GM21367 (cell line): Measurements from ENCODE around the gene HAAO.
A peak's percentile ranks its signal among the peaks of the same experiment; 100 is the strongest.

ENCODE experiments used
- ATAC-seq: cut with Tn5 transposase; IDR thresholded peaks from one replicate; pipeline ENCODE4 v1.9.1; 2021; ENCODE audit not compliant: unreplicated experiment

Gene HAAO

GRCh38 chr2:42813763-42814162, 21.4 kb upstream of the HAAO start:
- ATAC-seq, result no peak

DNA sequence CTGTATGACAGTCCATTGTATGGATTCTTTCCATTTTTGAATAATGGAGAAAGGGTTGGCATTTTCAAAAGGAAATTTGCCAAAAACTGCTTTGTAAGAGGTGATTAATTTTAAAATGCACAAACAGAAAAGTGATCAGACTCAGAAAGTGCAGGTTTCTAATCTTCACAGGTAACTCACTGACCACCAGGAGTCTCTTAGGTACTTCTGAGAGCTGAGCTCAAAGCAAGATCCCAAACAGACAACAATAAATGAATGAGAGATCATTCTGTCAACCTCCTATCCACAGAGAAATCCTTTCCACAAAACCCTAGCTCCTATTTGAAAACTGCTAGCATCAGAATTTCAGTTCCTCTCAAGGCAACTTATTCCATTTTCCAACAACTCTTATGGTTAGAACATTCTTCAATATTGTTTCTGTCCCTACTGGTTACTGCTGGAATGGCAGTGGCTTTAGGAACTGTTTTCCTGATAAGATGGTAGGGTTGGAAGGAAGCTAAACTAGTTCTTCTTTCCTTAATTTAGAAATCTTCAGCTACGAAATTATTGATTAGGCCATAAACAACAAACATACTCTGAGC, 20.6 kb upstream of the HAAO start:
- no peak for ATAC-seq

DNA sequence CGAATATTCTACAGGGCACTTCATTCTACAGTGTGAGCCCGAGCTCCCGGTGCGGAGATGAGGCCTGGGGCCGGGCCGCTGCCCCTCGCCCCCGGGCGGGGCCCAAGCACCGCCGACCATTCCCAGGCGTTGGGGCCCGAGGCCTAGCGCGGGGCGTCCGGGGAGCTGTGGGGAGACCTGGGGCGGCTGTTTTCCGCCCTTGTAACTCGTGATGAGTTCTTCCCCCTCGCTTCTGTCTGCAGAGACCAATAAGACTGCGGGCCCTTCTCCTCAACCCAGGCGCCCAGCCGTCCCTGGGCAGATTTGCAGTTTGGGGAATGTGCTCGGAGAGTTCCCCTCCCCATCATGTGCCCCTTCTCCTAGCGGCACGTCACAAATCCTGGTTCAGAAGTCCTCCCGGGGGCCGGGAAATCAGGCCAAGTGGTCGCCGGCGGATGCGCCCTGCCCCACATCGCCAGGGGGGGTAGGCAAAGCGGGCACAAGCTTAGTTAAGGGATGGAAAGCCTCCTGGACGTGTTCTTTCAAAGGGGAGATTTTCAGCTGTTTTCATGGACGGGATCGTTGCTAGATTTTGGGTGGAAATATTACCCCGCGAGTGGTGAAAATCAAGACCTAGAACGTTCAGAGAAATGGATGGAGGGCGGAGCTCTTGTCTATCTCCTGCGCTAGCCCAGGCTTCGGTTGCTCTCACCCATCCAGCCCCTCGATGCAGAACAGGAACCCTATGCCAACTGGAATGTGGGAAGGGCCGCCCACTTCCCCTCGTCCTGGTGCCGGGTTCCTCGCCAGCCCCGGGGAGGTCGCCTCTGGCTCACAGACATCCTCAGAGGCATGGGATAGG, 18.8 kb upstream of the HAAO start:
- peak; percentile 13 for ATAC-seq

- ATAC-seq, result peak; percentile 75
Observed at GRCh38 chr2:42810121-42810970, 18.0 kb upstream of the HAAO start.

DNA sequence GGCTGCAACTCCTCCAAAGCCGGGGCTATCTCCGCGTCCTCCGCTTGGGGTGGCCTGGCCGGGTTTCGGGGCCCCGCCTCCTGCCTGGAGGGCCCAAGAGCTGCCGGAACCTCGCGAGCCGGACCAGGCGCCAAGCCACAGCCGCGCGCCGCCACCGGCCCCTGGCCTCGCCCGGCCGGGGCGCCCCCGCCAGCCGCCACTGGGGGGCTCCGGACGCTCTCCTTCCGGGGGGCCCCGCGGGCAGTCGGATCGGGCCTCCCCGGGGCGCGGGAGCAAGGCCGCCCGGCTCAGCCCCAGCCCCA, 17.4 kb upstream of the HAAO start:
- no peak for ATAC-seq

- ATAC-seq, result no peak
Observed at GRCh38 chr2:42809131-42809818, 16.9 kb upstream of the HAAO start.

DNA sequence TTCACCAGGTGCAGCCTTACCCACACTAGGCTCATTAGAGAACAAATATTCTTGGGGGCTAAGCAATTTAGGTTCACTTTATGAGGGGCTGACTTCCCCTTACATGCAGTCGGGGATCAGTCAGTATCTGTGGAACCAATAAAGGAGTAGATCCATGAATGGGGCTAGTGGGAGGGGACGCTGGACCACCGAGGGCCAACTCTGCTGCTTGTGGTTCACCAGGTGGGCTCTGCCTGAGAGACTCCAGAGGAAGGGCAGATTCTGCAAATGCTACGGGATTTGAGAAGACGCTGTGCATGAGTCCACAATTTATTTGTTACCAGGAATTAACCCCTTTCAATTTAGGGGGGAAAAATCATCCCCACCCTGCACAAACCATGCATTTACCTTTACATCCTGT, 15.9 kb upstream of the HAAO start:
- ATAC-seq, result no peak

- no peak for ATAC-seq
Observed at GRCh38 chr2:42806786-42807185, 14.4 kb upstream of the HAAO start.

GRCh38 chr2:42804891-42805290, 12.5 kb upstream of the HAAO start:
- no peak for ATAC-seq

DNA sequence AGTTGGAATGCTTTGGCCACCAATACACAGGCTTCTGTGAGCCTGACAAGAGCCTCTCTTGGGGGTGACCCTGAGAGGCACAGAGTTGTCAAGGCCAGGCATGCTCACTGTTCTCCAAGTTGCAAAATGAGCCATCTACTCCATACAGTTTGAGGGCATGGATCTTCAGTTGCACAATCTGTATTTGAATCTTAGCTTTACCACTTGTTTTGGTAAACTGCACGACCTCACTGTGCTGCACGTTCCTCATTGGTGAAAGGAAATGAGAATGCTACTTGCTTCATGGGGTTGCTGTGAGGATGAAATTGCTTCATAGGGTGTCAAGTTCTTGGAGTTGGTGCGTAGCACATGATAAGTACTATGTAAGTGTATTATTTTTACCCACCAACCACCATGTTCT, 12.0 kb upstream of the HAAO start:
- no peak for ATAC-seq

DNA sequence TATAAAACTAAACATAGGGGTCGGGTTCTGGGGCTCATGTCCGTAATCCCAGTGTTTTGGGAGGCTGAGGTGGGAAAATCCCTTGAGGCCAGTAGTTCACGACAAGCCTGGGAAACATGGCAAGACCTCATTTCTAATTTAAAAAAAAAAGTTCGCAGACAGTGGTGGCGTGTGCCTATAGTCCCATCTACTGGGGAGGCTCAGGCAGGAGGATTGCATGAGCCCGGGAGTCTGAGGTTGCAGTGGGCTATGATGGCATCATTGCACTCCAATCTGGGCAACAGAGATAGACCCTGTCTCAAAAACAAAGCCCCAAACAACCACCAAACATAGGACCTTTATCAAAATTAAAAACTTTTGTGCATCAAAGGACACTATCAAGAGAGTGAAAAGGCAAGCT, 9.8 kb upstream of the HAAO start:
- no peak for ATAC-seq

DNA sequence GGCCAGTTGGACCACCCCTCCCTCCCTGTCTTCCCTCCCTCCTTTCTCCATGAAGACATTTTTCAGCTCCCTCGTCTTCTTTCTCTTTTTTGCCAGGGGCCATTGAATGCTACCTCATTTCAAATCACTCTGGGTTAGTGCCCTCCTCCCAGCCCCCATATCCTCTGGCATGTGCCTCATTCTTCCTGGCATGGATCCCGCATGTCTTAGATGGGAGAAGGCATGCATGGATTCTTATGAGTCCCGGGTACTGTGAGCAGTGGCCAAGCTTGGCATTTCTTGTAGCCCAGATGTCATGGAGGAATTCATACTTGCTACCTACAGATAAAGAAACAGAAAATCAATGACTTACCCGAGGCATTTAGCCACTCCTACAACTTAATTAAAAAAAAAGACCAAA, 9.0 kb upstream of the HAAO start:
- ATAC-seq, result no peak

DNA sequence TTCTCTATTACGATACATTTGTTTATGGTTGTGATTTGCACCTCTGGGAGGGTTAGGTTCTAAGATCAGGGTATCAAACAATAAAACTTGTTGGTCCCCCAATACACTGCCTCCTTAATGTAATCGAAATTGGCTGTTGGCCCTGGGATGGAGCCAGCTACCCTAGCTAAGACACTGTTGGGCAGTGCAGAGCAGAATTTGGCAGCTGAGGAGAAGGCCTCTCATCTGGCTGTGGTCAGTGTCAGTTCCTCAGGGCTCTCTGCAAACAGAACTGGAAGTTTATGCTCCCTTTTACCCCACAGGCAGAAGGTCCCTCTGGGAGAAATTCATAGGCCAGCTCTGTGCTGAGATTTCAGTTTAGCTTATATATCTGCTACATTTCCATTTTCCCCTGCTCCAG, 8.6 kb upstream of the HAAO start:
- ATAC-seq, result no peak

DNA sequence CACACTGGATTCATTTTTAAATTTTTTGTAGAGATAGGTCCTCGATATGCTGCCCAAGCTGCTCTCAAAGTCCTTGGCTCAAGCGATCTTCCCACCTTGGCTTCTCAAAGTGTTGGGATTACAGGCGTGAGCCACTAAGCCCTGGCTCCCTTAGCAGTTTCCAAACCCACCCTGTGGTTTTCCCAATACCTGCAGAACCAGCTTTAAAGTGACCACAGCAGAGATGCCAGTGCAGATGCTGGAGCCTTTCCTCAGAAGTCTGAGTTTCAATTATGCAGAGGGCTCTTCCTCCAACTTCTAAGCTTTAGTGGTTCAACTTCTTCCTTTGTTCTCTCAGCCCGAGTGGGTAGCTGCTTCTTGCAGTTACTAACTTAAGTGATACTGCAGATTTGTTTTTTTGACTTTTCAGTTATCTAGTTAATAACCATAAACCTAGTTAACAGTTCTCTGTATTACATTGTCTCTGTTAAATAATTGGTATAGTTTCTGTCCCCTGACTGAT, 8.1 kb upstream of the HAAO start:
- ATAC-seq, result no peak

DNA sequence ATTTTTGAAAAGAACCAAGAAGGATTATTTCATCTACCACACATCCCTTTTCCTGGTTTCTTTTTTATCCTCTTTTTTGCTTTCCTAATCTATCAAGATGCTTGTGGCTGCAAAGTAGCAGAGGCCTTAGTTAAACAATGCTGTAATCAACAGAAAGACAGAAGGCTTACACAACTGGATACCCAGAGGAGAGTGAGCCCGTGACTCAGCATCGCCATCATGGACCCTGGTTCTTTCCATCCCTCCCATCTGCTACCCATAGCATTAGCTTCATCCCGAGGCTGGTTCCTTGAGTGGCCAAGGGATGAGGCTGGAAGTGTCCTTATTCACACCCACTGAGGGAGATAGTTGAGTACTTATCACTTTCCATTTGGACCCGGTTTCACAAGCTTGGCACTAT, 7.5 kb upstream of the HAAO start:
- no peak for ATAC-seq

- ATAC-seq, result no peak
Observed at GRCh38 chr2:42797281-42797680, 4.9 kb upstream of the HAAO start.

GRCh38 chr2:42796427-42797248, 4.3 kb upstream of the HAAO start:
- ATAC-seq, result peak; percentile 49

GRCh38 chr2:42795841-42796301, 3.5 kb upstream of the HAAO start:
- ATAC-seq, result no peak

- no peak for ATAC-seq
Observed at GRCh38 chr2:42795275-42795674, 2.9 kb upstream of the HAAO start.

GRCh38 chr2:42794271-42795046, 2.1 kb upstream of the HAAO start:
- no peak for ATAC-seq
